Natural killer cell (primary cell): ENCODE results near the gene IL36RN. TPM values are rescaled to one million over a fixed set of nuclear protein-coding genes. Genes with fewer than 3 reads are reported as not detected.

Experiments
- ATAC-seq, 3 donors: fragments of 150-1000 bp in 2 of 3; fragments of 200-7000 bp in 1 of 3; cut with Tn5 transposase; 1 replicate in 1 of 3; 2 replicates in 2 of 3; pipeline ENCODE4 v1.10.0; 2021; ENCODE audit warnings: mild to moderate bottlenecking in 2 of 3, moderate library complexity in 2 of 3
- DNase-seq, 2 donors: peaks; one replicate each; pipeline versions ENCODE4 v3.0.0 to v3.0.0-alpha.2; 2013 to 2021; ENCODE audit warnings: mixed read lengths in 1 of 2
- H3K27ac ChIP-seq: one replicate; pipeline ENCODE4 v1.5.1; 2013; ENCODE audit warnings: mild to moderate bottlenecking, low read length
- H3K27me3 ChIP-seq: one replicate; pipeline ENCODE4 v1.6.1; 2013; ENCODE audit warnings: low read length; ENCODE audit not compliant: control insufficient read depth, insufficient read depth
- H3K36me3 ChIP-seq: one replicate; pipeline ENCODE4 v1.6.1; 2013; ENCODE audit warnings: low read length; ENCODE audit not compliant: control insufficient read depth, insufficient read depth
- H3K4me1 ChIP-seq: one replicate; pipeline ENCODE4 v1.6.1; 2013; ENCODE audit warnings: low read length; ENCODE audit not compliant: control insufficient read depth, insufficient read depth
- H3K4me3 ChIP-seq: one replicate; pipeline ENCODE4 v1.5.1; 2013; ENCODE audit warnings: low read length
- H3K9me3 ChIP-seq: one replicate; pipeline ENCODE4 v1.6.1; 2013; ENCODE audit warnings: low read length; ENCODE audit not compliant: control insufficient read depth, insufficient read depth
- H3K27ac Mint-ChIP-seq, 2 donors: one replicate each; pipeline ENCODE4 v1.8.0; 2022; ENCODE audit warnings: mild to moderate bottlenecking in 2 of 2, mixed read lengths in 2 of 2, moderate library complexity in 1 of 2
- H3K27me3 Mint-ChIP-seq, 2 donors: one replicate each; pipeline ENCODE4 v1.8.0; 2022; ENCODE audit warnings: low read depth in 2 of 2, mixed read lengths in 2 of 2
- H3K36me3 Mint-ChIP-seq: one replicate; pipeline ENCODE4 v1.8.0; 2022; ENCODE audit warnings: mixed read lengths
- H3K4me1 Mint-ChIP-seq, 2 donors: one replicate each; pipeline ENCODE4 v1.8.0; 2022; ENCODE audit warnings: mixed read lengths in 2 of 2
- H3K4me3 Mint-ChIP-seq: one replicate; pipeline ENCODE4 v1.8.0; 2022; ENCODE audit warnings: mild to moderate bottlenecking, moderate library complexity, mixed read lengths
- H3K9me3 Mint-ChIP-seq, 2 donors: one replicate each; pipeline ENCODE4 v1.8.0; 2022; ENCODE audit warnings: mixed read lengths in 2 of 2
- CTCF ChIP-seq: fragments of 200-600 bp; IDR thresholded peaks from one replicate; pipeline ENCODE4 v1.8.0; 2022; ENCODE audit warnings: antibody characterized with exemption
- WGBS: methylation state at CpG from one replicate; pipeline ENCODE4 v1.1.7; 2013; ENCODE audit warnings: missing lambda C conversion rate; ENCODE audit not compliant: insufficient coverage; 5-methylcytosine and 5-hydroxymethylcytosine counted together
- intact Hi-C: fragments of 100-400 bp; cut with micrococcal nuclease; formaldehyde crosslinking; loops from one replicate; pipeline ENCODE4 v1.14.2; 2022
- total RNA-seq, 4 donors: library from RNA; stranded (reverse); fragments of 120-200 nt in 1 of 4; gene quantifications; one replicate each; pipeline versions ENCODE4 v1.2.3 to v1.2.4, GENCODE V29; 2013 to 2022

IL36RN gene
- total RNA-seq, 3 donors from 2014 or later (not counting 1 experiment from before 2014, with no cell fraction given) = not detected

- no peak for TF ChIP-seq CTCF
- 94% methylated on average over 1 of the region's 1 CpG for WGBS
- Histone ChIP-seq H3K27ac (no peak overlapping the region), H3K4me1 (no peaks in the 10 kb centered on the region), H3K36me3 (no peaks in the 10 kb centered on the region), H3K4me3 (no peak overlapping the region), H3K27me3 (peaks cover 5% of the 10 kb centered on the region), H3K9me3 (no peaks in the 10 kb centered on the region)
- no peak for ATAC-seq
- no peaks in the 10 kb centered on the region for H3K36me3 Mint-ChIP-seq
- H3K27me3 Mint-ChIP-seq = peaks cover 12 to 25% of the 10 kb centered on the region in 2 donors
- no peak overlapping the region for H3K4me3 Mint-ChIP-seq
- intact Hi-C loops = no loop called here
- no peak for DNase-seq
- no peak overlapping the region for H3K27ac Mint-ChIP-seq
- H3K9me3 Mint-ChIP-seq = no peaks in the 10 kb centered on the region
- H3K4me1 Mint-ChIP-seq = no peaks in the 10 kb centered on the region
Measured at GRCh38 chr2:113011108-113011507, 47.9 kb upstream of the IL36RN start.

- Histone ChIP-seq H3K9me3 (no peaks in the 10 kb centered on the region), H3K27ac (no peak overlapping the region), H3K4me1 (no peaks in the 10 kb centered on the region), H3K4me3 (no peak overlapping the region), H3K27me3 (peaks cover 5% of the 10 kb centered on the region), H3K36me3 (no peaks in the 10 kb centered on the region)
- intact Hi-C loops = no loop called here
- ATAC-seq (no peak), DNase-seq (no peak)
- 78% methylated on average over 7 of the region's 8 CpGs for WGBS
- no peaks in the 10 kb centered on the region for H3K9me3 Mint-ChIP-seq
- peaks cover 20 to 35% of the 10 kb centered on the region in 2 donors for H3K27me3 Mint-ChIP-seq
- H3K27ac Mint-ChIP-seq = no peak overlapping the region
- no peaks in the 10 kb centered on the region for H3K36me3 Mint-ChIP-seq
- H3K4me1 Mint-ChIP-seq = no peaks in the 10 kb centered on the region
- H3K4me3 Mint-ChIP-seq = no peak overlapping the region
- no peak for TF ChIP-seq CTCF
Measured at GRCh38 chr2:113012436-113013335, 46.3 kb upstream of the IL36RN start.

GRCh38 chr2:113013336-113013661, 45.7 kb upstream of the IL36RN start:
- no peaks in the 10 kb centered on the region for H3K36me3 ChIP-seq
- H3K27me3 Mint-ChIP-seq = peaks cover 24 to 41% of the 10 kb centered on the region in 2 donors

More at GRCh38 chr2:113013336-113013661, 45.7 kb upstream of the IL36RN start:
- H3K4me1 Mint-ChIP-seq = no peaks in the 10 kb centered on the region
- ATAC-seq (no peak), DNase-seq (no peak)
- H3K9me3 ChIP-seq = no peaks in the 10 kb centered on the region
- no peak overlapping the region for H3K4me3 Mint-ChIP-seq
- no peaks in the 10 kb centered on the region for H3K9me3 Mint-ChIP-seq
- no peak for TF ChIP-seq CTCF
- no peaks in the 10 kb centered on the region for H3K36me3 Mint-ChIP-seq
- 87% methylated on average over 2 of the region's 3 CpGs for WGBS
- no peak overlapping the region for H3K27ac ChIP-seq
- intact Hi-C loops = no loop called here
- no peak overlapping the region for H3K4me3 ChIP-seq
- H3K4me1 ChIP-seq = no peaks in the 10 kb centered on the region
- peaks cover 5% of the 10 kb centered on the region for H3K27me3 ChIP-seq
- H3K27ac Mint-ChIP-seq = no peak overlapping the region
